H1 (cell line): ENCODE results near the gene GBGT1. TPM values are rescaled to one million over a fixed set of nuclear protein-coding genes. Genes with fewer than 3 reads are reported as not detected.

Experiments
- CTCF ChIA-PET: fragments of 300-600 bp; sonication (Branson Sonifier 250); formaldehyde crosslinking; loops from one replicate; lab custom pipeline; 2021; ENCODE audit not compliant: partially characterized antibody; lab: Charles Lee
- POLR2A ChIA-PET: fragments of 300-600 bp; sonication (Branson Sonifier 250); formaldehyde crosslinking; loops from one replicate; lab custom pipeline; 2021; ENCODE audit warnings: inconsistent platforms; ENCODE audit not compliant: partially characterized antibody; lab: Charles Lee
- DNase-seq, 2 experiments: peaks; one replicate each; pipeline versions ENCODE4 v3.0.0 to v3.0.0-alpha.2; 2010 to 2022; ENCODE audit warnings: low spot score in 2 of 2, low read depth in 1 of 2, mixed read lengths in 1 of 2
- FAIRE-seq: peaks from 2 replicates; lab custom pipeline; 2011; peaks lifted over from hg19 to GRCh38; lab: Jason Lieb, UNC
- H2AFZ ChIP-seq: 2 replicates; pipeline ENCODE4 v1.8.1; 2012; ENCODE audit warnings: low read length, inconsistent platforms
- H2AK5ac ChIP-seq: 2 replicates; pipeline ENCODE4 v1.6.1; 2013; ENCODE audit warnings: low read depth, low read length
- H2BK120ac ChIP-seq: replicated peaks from 2 replicates; pipeline ENCODE3; 2013; ENCODE audit warnings: low read depth, low read length, inconsistent platforms
- H2BK12ac ChIP-seq: 2 replicates; pipeline ENCODE4 v1.6.1; 2013; ENCODE audit warnings: low read depth, low read length
- H2BK15ac ChIP-seq: 2 replicates; pipeline ENCODE4 v1.6.1; 2013; ENCODE audit warnings: low read length
- H2BK20ac ChIP-seq: 2 replicates; pipeline ENCODE4 v1.6.1; 2013; ENCODE audit warnings: low read length
- H2BK5ac ChIP-seq: 2 replicates; pipeline ENCODE4 v1.6.1; 2013; ENCODE audit warnings: low read depth, low read length
- H3K14ac ChIP-seq: 2 replicates; pipeline ENCODE4 v1.6.1; 2013; ENCODE audit warnings: inconsistent platforms; ENCODE audit not compliant: insufficient read length
- H3K18ac ChIP-seq: 2 replicates; pipeline ENCODE4 v1.6.1; 2013; ENCODE audit warnings: low read length; ENCODE audit errors: extremely low read depth
- H3K23ac ChIP-seq: 2 replicates; pipeline ENCODE4 v1.6.1; 2013; ENCODE audit warnings: inconsistent platforms; ENCODE audit not compliant: insufficient read length
- H3K23me2 ChIP-seq: 2 replicates; pipeline ENCODE4 v1.6.1; 2013; ENCODE audit warnings: low read depth, low read length
- H3K27ac ChIP-seq: 2 replicates; pipeline ENCODE4 v1.6.1; 2011; ENCODE audit warnings: low read depth, low read length, inconsistent platforms
- H3K27me3 ChIP-seq, 4 experiments: replicated peaks in 1 of 4; 1 replicate in 1 of 4; 2 replicates in 3 of 4; pipeline versions ENCODE4 v1.6.1 to v1.8.1; 2011 to 2013; ENCODE audit warnings: low read length in 3 of 4, mild to moderate bottlenecking in 3 of 4, inconsistent platforms in 2 of 4, mixed read lengths in 2 of 4, moderate library complexity in 1 of 4; ENCODE audit not compliant: control insufficient read depth in 3 of 4, insufficient read depth in 3 of 4; ENCODE audit errors: extremely low read depth in 1 of 4
- H3K36me3 ChIP-seq, 4 experiments: 2 replicates each; pipeline versions ENCODE4 v1.6.1 to v1.8.1; 2011 to 2013; ENCODE audit warnings: mild to moderate bottlenecking in 4 of 4, low read length in 3 of 4, moderate library complexity in 2 of 4, control low read depth in 1 of 4, inconsistent platforms in 1 of 4; ENCODE audit not compliant: insufficient read depth in 4 of 4, control insufficient read depth in 2 of 4
- H3K4ac ChIP-seq: replicated peaks from 2 replicates; pipeline ENCODE3; 2013; ENCODE audit warnings: low read length, low read depth, mixed read lengths, inconsistent platforms; ENCODE audit not compliant: insufficient read length
- H3K4me1 ChIP-seq, 4 experiments: replicated peaks in 1 of 4; 1 replicate in 1 of 4; 2 replicates in 3 of 4; pipeline versions ENCODE4 v1.6.1 to v1.8.1; 2011 to 2013; ENCODE audit warnings: low read length in 3 of 4, inconsistent platforms in 2 of 4, mixed read lengths in 1 of 4; ENCODE audit not compliant: insufficient read depth in 4 of 4, control insufficient read depth in 3 of 4
- H3K4me2 ChIP-seq, 2 experiments: 2 replicates each; pipeline versions ENCODE4 v1.6.1 to v1.8.1; 2011 to 2013; ENCODE audit warnings: low read depth in 2 of 2, low read length in 2 of 2, control low read depth in 1 of 2, inconsistent platforms in 1 of 2, mild to moderate bottlenecking in 1 of 2; ENCODE audit not compliant: insufficient read depth in 1 of 2
- H3K4me3 ChIP-seq, 4 experiments: fragments of 200-600, 300-600 bp in 1 of 4; sonication (generic), shearing (Covaris generic), sonication (Bioruptor Twin) in 1 of 4; 2 replicates each; pipeline versions ENCODE4 v1.5.1 to v1.8.1; 2011 to 2016; ENCODE audit warnings: low read length in 4 of 4, low read depth in 3 of 4, control low read depth in 2 of 4, inconsistent platforms in 2 of 4, mild to moderate bottlenecking in 2 of 4, mixed read lengths in 1 of 4, moderate library complexity in 1 of 4; ENCODE audit not compliant: insufficient read depth in 2 of 4; ENCODE audit errors: extremely low read depth in 1 of 4
- H3K56ac ChIP-seq: replicated peaks from 2 replicates; pipeline ENCODE3; 2013; ENCODE audit warnings: low read depth, mild to moderate bottlenecking, mixed read lengths, low read length, inconsistent platforms; ENCODE audit not compliant: insufficient read length
- H3K79me1 ChIP-seq: 2 replicates; pipeline ENCODE4 v1.6.1; 2013; ENCODE audit warnings: low read depth, low read length, control low read depth
- H3K79me2 ChIP-seq, 2 experiments: 2 replicates each; pipeline versions ENCODE4 v1.6.1 to v1.8.1; 2012 to 2013; ENCODE audit warnings: low read length in 2 of 2, mild to moderate bottlenecking in 2 of 2, inconsistent platforms in 1 of 2; ENCODE audit not compliant: insufficient read depth in 2 of 2, control insufficient read depth in 1 of 2
- H3K9ac ChIP-seq, 4 experiments: replicated peaks in 1 of 4; 1 replicate in 1 of 4; 2 replicates in 3 of 4; pipeline versions ENCODE4 v1.6.1 to v1.8.1; 2011 to 2013; ENCODE audit warnings: low read depth in 3 of 4, low read length in 3 of 4, control low read depth in 2 of 4, mild to moderate bottlenecking in 2 of 4, moderate library complexity in 2 of 4, inconsistent platforms in 1 of 4; ENCODE audit errors: extremely low read depth in 1 of 4
- H3K9me3 ChIP-seq, 2 experiments: 2 replicates each; pipeline versions ENCODE4 v1.6.1 to v1.8.1; 2012 to 2013; ENCODE audit warnings: mild to moderate bottlenecking in 2 of 2, moderate library complexity in 2 of 2, control low read depth in 1 of 2, inconsistent platforms in 1 of 2, low read depth in 1 of 2, low read length in 1 of 2, mixed read lengths in 1 of 2; ENCODE audit not compliant: insufficient read depth in 2 of 2
- H4K20me1 ChIP-seq, 2 experiments: replicated peaks in 1 of 2; 2 replicates each; pipeline versions ENCODE3 to v1.8.1; 2011 to 2013; ENCODE audit warnings: inconsistent platforms in 2 of 2, low read length in 2 of 2, mild to moderate bottlenecking in 1 of 2; ENCODE audit not compliant: insufficient read depth in 2 of 2, control insufficient read depth in 1 of 2
- H4K5ac ChIP-seq: 2 replicates; pipeline ENCODE4 v1.6.1; 2013; ENCODE audit warnings: low read length, low read depth, mixed read lengths, inconsistent platforms; ENCODE audit not compliant: insufficient read length
- H4K8ac ChIP-seq: 2 replicates; pipeline ENCODE4 v1.8.0; 2013; ENCODE audit warnings: mild to moderate bottlenecking, moderate library complexity, low read length, inconsistent platforms; ENCODE audit not compliant: insufficient read depth; ENCODE audit errors: extremely low read depth
- H4K91ac ChIP-seq: replicated peaks from 2 replicates; pipeline ENCODE3; 2013; ENCODE audit warnings: low read length, mixed read lengths, inconsistent platforms; ENCODE audit not compliant: insufficient read length
- BCL11A ChIP-seq, 2 experiments: IDR thresholded peaks; one replicate each; pipeline ENCODE4 v1.6.1; 2011; ENCODE audit warnings: low read depth in 2 of 2, low read length in 2 of 2, mild to moderate bottlenecking in 2 of 2
- CBX5 ChIP-seq: fragments of 300-800, 300-1000 bp; sonication (generic); IDR thresholded peaks from 2 replicates; pipeline ENCODE4 v1.7.1; 2016; ENCODE audit warnings: antibody characterized with exemption, low read length, low read depth
- CHD1 ChIP-seq: IDR thresholded peaks from 2 replicates; pipeline ENCODE4 v1.6.1; 2012; ENCODE audit warnings: low read depth, low read length, improper control_type of control experiment
- MAFK ChIP-seq: IDR thresholded peaks from 2 replicates; pipeline ENCODE4 v1.6.1; 2012; ENCODE audit warnings: low read depth, mild to moderate bottlenecking, improper control_type of control experiment, low read length
- NRF1 ChIP-seq: IDR thresholded peaks from 2 replicates; pipeline ENCODE4 v1.6.1; 2011; ENCODE audit warnings: mild to moderate bottlenecking, low read depth, low read length, improper control_type of control experiment
- RNF2 ChIP-seq: fragments of 200-900, 300-1000 bp; sonication (generic); IDR thresholded peaks from 2 replicates; pipeline ENCODE4 v1.7.1; 2016; ENCODE audit warnings: borderline replicate concordance, low read depth, mild to moderate bottlenecking, antibody characterized with exemption, low read length; ENCODE audit not compliant: poor library complexity, severe bottlenecking; ENCODE audit errors: missing control alignments
- SIRT6 ChIP-seq: IDR thresholded peaks from one replicate; pipeline ENCODE4 v1.7.1; 2012; ENCODE audit warnings: low read length, inconsistent platforms
- SIX5 ChIP-seq: IDR thresholded peaks from 2 replicates; pipeline ENCODE4 v1.6.1; 2011; ENCODE audit warnings: mild to moderate bottlenecking, low read depth, low read length
- SP2 ChIP-seq: IDR thresholded peaks from 2 replicates; pipeline ENCODE4 v1.6.1; 2012; ENCODE audit warnings: mild to moderate bottlenecking, low read length, inconsistent platforms
- SRF ChIP-seq: IDR thresholded peaks from 2 replicates; pipeline ENCODE4 v1.6.1; 2011; ENCODE audit warnings: mild to moderate bottlenecking, low read depth, low read length, moderate library complexity
- SUZ12 ChIP-seq: fragments of 200-600 bp; sonication (generic); IDR thresholded peaks from 2 replicates; pipeline ENCODE4 v1.6.1; 2012; ENCODE audit warnings: mild to moderate bottlenecking, inconsistent platforms, low read length, moderate library complexity, mixed read lengths
- ZNF274 ChIP-seq: IDR thresholded peaks from 2 replicates; pipeline ENCODE4 v1.7.0; 2012; ENCODE audit warnings: low read length, borderline replicate concordance; ENCODE audit errors: extremely low read depth
- WGBS, 2 experiments: shearing (Covaris generic) in 1 of 2; methylation state at CpG; one replicate each; pipeline versions ENCODE4 v1.1.6 to v1.1.7; 2013 to 2015; ENCODE audit warnings: low lambda C conversion rate in 2 of 2, mixed read lengths in 2 of 2, inconsistent platforms in 1 of 2, low coverage in 1 of 2, missing lambda C conversion rate in 1 of 2; ENCODE audit not compliant: insufficient replicate concordance in 2 of 2, insufficient coverage in 1 of 2, insufficient read length in 1 of 2; ENCODE audit errors: extremely low coverage in 1 of 2, missing lambda C conversion rate in 1 of 2; 5-methylcytosine and 5-hydroxymethylcytosine counted together
- polyA plus RNA-seq, 7 experiments: library from polyadenylated mRNA; depleted of rRNA in 3 of 7; stranded (reverse) in 5 of 7; unstranded in 2 of 7; fragments of >200 nt in 5 of 7; fragments of 200-250 nt in 2 of 7; gene quantifications; 1 replicate in 5 of 7; 2 replicates in 1 of 7; 4 replicates in 1 of 7; pipeline versions ENCODE4 v1.2.1 to v1.2.3, GENCODE V29; 2011 to 2013; ENCODE audit warnings: missing spikeins in 2 of 7, mixed read lengths in 2 of 7
- total RNA-seq: library from RNA; stranded (reverse); fragmentation: NEBNext Ultra II Directional; extraction: Animal tissue kit (Norgen Biotek cat#: 25700); gene quantifications from 2 replicates; pipeline ENCODE4 v1.2.1, GENCODE V29; 2021
- TF ChIP-seq, protein P1 (sequence below): IDR thresholded peaks from 2 replicates; pipeline ENCODE4 v1.6.1; 2011; ENCODE audit warnings: low read depth, mild to moderate bottlenecking, low read length; ENCODE audit not compliant: insufficient read depth

GBGT1 gene
- total and polyA plus RNA-seq, 2 of the 8 experiments (the other 6 are each of a cell fraction or from before 2014, with no cell fraction given): 7.1 to 9.7 TPM

DNA sequence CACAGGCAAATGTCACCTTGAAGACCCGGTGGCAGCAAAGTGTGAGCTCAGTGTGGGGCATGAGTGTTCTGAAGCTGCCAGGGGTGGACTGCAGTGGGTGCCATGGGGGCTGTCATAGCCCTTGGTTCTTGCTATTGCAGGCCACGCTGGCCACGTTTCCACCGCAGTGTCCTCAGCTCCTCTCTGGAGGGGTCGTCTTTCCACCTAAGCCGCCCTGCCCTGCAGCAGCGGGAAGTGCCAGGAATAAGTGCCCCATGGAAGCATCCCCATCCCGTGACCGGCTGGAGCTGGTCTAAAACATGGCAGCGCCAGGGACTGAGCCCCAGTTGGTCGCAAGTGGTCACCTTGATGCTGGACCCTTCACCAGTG, 38.4 kb upstream of the GBGT1 start:
- Histone ChIP-seq H2BK20ac (no peak overlapping the region), H2AK5ac (no peak overlapping the region), H3K18ac (no peak overlapping the region), H3K9ac (0 out of 7 replicates have a peak overlapping the region, but pooled peaks of 1 of the 4 experiments have one; percentile 32), H2AFZ (no peak overlapping the region), H3K23ac (no peak overlapping the region), H4K20me1 (no peaks in the 10 kb centered on the region), H3K9me3 (no peaks in the 10 kb centered on the region), H3K27ac (no peak overlapping the region), H3K27me3 (peaks cover 7 to 45% (median 27%) of the 10 kb centered on the region in 4 experiments), H3K23me2 (no peaks in the 10 kb centered on the region; the same call in 1 of the 2 replicates), H4K5ac (no peak overlapping the region)
- no peak for FAIRE-seq
- POLR2A ChIA-PET: interaction anchor here (1.3 kb wide), 1 partner anchor 148 kb away, joined by 3 read pairs; no protein-coding TSS in a partner anchor
- TF ChIP-seq RNF2 (no peak), CBX5 (no peak), SIX5 (no peak), CHD1 (no peak), NRF1 (no peak), SP2 (no peak), SRF (no peak), SUZ12 (no peak), BCL11A (IDR thresholded peaks at IDR 0.05; ENCODE audit: low read depth in 2 of 2, low read length in 2 of 2) (no peak), MAFK (no peak), SIRT6 (no peak), ZNF274 (no peak)
- TF ChIP-seq, protein P1, sequence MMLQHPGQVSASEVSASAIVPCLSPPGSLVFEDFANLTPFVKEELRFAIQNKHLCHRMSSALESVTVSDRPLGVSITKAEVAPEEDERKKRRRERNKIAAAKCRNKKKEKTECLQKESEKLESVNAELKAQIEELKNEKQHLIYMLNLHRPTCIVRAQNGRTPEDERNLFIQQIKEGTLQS: no peak
- TF ChIP-seq, all 59 proteins: peak for 0
- no peak overlapping the region for H3K4ac ChIP-seq
- no peak overlapping the region for H3K14ac ChIP-seq
- H3K56ac ChIP-seq: no peak overlapping the region
- H4K8ac ChIP-seq: no peak overlapping the region
- no peak overlapping the region for H2BK5ac ChIP-seq
- no peaks in the 10 kb centered on the region for H3K36me3 ChIP-seq
- H3K4me1 ChIP-seq: no peaks in the 10 kb centered on the region; a peak in 1 of 7 replicates
- H3K4me2 ChIP-seq: no peak overlapping the region
- H3K79me2 ChIP-seq: no peaks in the 10 kb centered on the region
- H2BK15ac ChIP-seq: no peak overlapping the region
- no peak overlapping the region for H2BK120ac ChIP-seq
- 88% methylated on average over 11 of the region's 11 CpGs; no CpG with 5 or more reads in 1 of the 2 experiments for WGBS, 2 experiments
- no peak overlapping the region for H4K91ac ChIP-seq
- H2BK12ac ChIP-seq: no peak overlapping the region
- no peak for DNase-seq
- no peak overlapping the region for H3K4me3 ChIP-seq
- CTCF ChIA-PET: interaction anchor here (0.8 to 1.9 kb wide), 5 partner anchors 14 to 25 kb away, joined by 3 to 8 read pairs (median 4); no protein-coding TSS in a partner anchor
- H3K79me1 ChIP-seq: no peaks in the 10 kb centered on the region
